GM19324 (cell line): Measurements from ENCODE around the gene MEIOC.
A peak's percentile ranks its signal among the peaks of the same experiment; 100 is the strongest.
"Not testable (repeated sequence)": the region's sequence is repeated elsewhere in the genome, so short reads cannot be mapped to it uniquely, and the experiment has no call there.

Experiments
- ATAC-seq: cut with Tn5 transposase; IDR thresholded peaks from one replicate; pipeline ENCODE4 v1.9.1; 2021; ENCODE audit warnings: mild to moderate bottlenecking, moderate library complexity; ENCODE audit not compliant: unreplicated experiment, low FRiP score

The MEIOC gene

DNA sequence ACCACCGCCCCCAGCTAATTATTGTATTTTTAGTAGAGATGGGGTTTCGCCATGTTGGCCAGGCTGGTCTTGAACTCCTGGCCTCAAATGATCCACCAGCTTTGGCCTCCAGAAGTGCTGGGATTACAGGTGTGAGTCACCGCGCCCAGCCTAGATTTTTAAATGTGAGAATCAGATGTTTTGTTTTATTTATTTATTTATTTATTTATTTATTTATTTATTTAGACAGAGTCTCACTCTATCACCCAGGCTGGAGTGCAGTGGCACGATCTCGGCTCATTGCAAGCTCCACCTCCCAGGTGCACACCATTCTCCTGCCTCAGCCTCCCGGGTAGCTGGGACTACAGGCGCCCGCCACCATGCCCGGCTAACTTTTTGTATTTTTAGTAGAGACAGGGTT, 44.0 kb downstream of the MEIOC start:
- ATAC-seq: not testable (repeated sequence)

DNA sequence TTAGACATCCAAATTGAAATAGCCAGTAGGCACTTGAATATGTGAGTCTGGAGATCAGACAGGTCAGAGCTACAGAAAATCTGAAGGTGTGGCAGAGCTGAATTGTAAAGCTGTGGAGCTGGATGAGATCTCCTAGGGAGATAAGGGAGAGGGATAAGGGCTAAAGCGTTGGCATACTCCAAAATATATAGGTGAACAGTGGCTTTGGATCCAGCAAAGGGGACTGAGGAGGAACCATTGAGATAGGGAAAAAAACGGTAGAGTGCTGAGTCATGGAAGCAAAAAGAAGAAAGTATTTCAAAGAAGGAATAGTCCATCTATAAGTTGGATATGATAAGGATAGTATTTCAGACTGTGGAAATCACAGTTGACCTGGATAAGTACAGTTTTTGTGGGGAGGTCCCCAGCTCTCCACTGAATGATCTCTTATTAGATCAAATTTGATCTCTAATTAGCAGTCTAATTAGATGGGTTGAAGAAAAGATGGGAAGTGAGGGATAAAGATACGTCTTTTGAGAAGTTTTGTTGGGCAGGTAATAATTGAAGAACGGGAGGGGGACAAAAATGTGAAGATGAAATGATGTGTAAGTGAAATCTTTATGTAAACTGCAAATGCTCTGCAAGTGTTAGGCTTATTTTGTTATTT, 51.6 kb downstream of the MEIOC start:
- ATAC-seq: no peak

DNA sequence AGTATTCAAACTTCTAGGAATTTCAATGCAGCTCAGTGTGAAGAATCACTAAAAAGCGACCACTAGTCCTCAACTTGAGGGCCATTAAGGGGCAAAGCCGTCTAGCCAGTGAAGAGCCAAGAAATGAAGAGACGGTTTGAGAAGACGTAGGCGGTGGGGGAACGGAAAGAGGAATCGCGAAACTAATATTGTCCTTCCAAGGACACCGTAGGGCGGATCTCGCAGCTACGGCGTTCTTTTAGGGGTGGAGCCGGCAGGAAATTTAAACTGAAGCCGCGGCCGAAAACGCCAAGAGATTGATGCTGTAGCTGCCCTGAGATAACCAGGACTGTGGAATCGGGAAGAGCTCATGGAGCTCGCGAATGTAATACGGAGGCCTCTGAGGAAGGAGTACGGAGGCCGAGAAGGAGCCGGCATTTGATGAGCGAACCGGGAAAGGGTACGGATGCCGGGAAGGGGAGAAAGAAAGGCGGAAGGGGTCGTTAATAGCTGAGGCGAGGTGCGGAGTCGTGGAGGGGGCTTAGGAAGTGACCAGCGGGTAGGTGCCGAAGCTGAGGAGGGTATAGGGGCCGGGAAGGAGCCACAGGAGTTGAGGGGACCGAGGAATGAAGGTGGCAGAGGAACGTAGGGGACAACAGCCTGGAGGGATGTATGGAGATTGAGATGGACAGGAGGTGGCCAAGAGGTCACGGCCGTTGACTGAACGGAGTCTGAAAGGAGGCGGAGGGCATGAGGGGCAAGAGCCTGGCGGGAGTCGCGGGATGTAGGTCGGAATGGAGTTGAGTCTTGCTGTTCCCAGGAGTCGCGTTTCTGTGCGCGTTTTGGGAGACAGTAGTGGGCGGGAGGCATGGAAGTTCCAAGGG, 52.4 kb downstream of the MEIOC start, which contains the start of gene DBF4B:
Gene DBF4B, plus strand, starts transcription at position 265 of the 863 bp plus-strand sequence. Its CDS starts 156 bp downstream, at position 421.
- ATAC-seq: peak; percentile 86

DNA sequence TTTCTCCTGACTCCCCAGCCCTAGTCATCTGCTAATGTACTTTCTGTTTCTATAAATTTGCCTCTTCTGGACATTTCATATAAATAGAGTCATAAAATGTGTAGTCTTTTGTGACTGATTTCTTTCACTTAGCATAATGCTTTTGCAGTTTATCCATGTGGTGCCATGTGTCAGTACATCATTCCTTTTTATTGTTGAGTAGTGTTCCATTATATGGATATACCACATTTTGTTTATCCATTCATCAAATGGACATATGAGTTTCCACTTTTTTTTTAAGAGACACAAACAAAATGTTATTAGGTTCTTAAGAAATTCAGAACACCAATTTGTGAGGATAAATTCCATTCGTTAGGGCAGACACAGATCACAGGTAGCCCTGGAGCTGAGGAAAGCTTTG, 63.2 kb downstream of the MEIOC start:
- ATAC-seq: no peak

DNA sequence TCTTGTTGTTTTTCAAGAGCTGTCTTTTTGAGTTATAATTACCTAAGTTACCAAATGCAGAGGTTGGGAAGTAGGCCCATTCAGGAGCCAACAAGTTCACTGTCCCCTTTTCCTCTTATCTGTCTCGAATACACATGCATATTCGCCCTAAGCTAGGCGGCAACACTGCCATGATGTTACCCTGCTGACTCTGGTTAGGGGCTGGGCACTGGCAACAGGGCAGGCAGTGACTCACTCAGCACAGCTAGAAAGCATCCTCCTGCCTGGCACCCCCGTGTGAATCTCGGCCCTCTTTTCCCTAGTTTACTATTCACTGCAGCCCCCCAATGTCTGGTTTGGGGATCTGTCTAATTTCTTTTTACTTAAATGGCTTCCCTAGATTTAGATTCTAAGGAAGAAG, 66.0 kb downstream of the MEIOC start:
- no peak for ATAC-seq
